Measurements from ENCODE around the gene NHEJ1. TPM values are rescaled to one million over a fixed set of nuclear protein-coding genes. Genes with fewer than 3 reads are reported as not detected.

The NHEJ1 gene
- total and polyA plus RNA-seq, 4 donors: 6.1 to 13.5 (median 9.9) TPM

DNA sequence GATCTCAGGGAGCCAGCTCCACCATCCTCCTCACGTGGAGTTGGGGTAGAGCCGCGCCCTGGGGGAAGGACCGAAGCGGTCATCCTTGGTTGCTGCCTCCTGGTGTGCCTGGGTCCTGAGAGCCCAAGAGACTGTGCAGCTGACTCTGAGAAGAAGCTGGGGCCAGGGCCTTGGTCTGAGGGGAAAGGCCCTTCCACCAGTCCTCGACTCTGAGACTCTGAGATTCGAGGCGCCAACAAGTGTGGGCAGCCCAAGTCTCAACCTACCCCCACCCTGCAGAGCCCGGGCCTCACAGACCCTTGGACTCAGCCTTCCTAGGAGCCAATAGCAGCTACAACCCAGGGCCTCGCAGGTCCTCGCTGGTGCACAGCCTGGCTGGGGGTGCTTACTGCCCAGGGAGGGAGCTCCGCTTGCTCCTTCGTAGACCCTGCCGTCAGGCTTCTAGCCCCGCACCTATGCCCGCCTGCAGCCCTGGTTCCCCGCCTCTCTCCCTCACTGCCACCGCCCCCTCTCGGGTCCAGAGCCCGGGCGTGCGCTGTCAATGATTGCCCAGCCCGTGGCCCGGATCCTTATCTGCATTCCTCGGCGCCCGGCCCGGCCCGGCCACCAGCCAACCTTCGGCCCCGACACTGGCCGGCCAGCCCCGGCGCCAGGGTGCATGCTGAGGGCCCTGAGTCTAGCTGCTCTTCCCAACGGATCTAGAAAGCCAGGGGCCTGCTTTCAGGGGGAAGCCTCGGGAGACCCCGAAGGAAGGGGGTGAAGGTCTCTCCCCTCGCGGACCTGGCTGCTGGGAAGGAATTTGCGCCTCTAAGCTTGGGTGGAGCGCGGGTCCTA, 101.9 kb downstream of the NHEJ1 start (continued):
- TF ChIP-seq, protein P1, sequence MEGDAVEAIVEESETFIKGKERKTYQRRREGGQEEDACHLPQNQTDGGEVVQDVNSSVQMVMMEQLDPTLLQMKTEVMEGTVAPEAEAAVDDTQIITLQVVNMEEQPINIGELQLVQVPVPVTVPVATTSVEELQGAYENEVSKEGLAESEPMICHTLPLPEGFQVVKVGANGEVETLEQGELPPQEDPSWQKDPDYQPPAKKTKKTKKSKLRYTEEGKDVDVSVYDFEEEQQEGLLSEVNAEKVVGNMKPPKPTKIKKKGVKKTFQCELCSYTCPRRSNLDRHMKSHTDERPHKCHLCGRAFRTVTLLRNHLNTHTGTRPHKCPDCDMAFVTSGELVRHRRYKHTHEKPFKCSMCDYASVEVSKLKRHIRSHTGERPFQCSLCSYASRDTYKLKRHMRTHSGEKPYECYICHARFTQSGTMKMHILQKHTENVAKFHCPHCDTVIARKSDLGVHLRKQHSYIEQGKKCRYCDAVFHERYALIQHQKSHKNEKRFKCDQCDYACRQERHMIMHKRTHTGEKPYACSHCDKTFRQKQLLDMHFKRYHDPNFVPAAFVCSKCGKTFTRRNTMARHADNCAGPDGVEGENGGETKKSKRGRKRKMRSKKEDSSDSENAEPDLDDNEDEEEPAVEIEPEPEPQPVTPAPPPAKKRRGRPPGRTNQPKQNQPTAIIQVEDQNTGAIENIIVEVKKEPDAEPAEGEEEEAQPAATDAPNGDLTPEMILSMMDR (IDR thresholded peaks at IDR 0.05; ENCODE audit: low read depth, low read length, missing input control): no peak
- TF ChIP-seq FOXA1 (IDR thresholded peaks at IDR 0.05) (no peak), JUND (IDR thresholded peaks at IDR 0.05) (peak in 1 of 2 donors; percentile 11)

DNA sequence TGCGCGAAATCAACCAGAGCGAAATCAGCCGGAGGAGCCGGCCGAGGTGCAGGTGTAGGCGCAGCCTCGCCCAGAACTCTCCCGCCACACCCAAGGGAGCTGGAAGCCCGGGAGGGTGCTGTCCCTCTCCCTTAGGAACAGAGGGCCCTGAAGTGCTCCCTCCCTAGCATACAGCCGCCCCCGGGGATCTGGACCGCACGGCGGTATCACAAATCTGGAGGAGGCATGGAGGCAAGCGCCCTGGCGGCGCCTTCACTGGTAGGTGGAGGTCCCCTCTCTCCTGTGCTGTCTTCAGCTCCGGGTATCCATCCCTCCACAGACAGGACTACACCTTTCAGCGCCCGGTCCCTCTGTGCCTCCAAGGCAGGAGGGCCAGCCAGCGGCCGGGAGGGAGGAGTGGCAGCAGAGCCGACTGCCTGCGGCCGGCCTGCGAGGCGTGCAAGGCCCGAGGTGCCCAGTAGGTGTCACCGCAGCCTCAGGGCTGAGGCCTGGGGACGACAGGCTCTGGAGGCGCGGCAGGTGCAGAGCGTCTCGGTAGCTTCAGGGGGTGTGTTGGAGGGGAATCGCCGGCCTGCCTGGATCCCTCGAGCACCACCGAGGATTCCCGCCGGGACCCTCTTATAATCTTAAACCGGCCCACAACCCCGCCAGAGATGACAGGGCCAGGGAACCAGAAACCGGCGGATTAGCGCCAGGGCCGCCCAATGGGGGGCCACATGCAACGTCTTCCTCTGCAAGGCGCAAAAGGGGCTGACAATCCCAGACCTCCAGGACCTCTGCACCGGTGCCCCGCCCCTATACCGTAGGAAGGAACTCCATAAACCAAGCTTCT, 102.7 kb downstream of the NHEJ1 start:
- WGBS: 19% methylated on average over 52 of the region's 52 CpGs
- Histone ChIP-seq H3K4me3 (ENCODE audit: low read depth in 1 of 3, low read length in 3 of 3) (peak overlapping the region in 2 of 3 donors; percentile 26 to 30), H3K27ac (ENCODE audit: low read depth in 1 of 2, low read length in 2 of 2) (no peak overlapping the region), H3K36me3 (ENCODE audit: control insufficient read depth in 4 of 4, insufficient read depth in 3 of 4, low read depth in 1 of 4, low read length in 3 of 4) (peaks cover 0 to 6% (median 0%) of the 10 kb centered on the region in 4 donors), H3K9me3 (ENCODE audit: control insufficient read depth in 4 of 4, low read length in 3 of 4) (no peaks in the 10 kb centered on the region), H3K9ac (ENCODE audit: low read depth in 1 of 2, low read length in 2 of 2) (no peak overlapping the region), H3K27me3 (ENCODE audit: control insufficient read depth in 4 of 4, insufficient read depth in 4 of 4, low read length in 3 of 4) (peaks cover 0 to 3% (median 0%) of the 10 kb centered on the region in 4 donors), H3K4me1 (ENCODE audit: control insufficient read depth in 4 of 4, insufficient read depth in 4 of 4, low read length in 3 of 4) (peaks cover 12 to 40% (median 29%) of the 10 kb centered on the region in 4 donors)
- TF ChIP-seq GABPA (IDR thresholded peaks at IDR 0.05 in 1 of 2, conservative IDR thresholded peaks at IDR 0.05 in 1 of 2): no peak
- no peak for TF ChIP-seq TAF1 (conservative IDR thresholded peaks at IDR 0.05)
- TF ChIP-seq, protein P2, sequence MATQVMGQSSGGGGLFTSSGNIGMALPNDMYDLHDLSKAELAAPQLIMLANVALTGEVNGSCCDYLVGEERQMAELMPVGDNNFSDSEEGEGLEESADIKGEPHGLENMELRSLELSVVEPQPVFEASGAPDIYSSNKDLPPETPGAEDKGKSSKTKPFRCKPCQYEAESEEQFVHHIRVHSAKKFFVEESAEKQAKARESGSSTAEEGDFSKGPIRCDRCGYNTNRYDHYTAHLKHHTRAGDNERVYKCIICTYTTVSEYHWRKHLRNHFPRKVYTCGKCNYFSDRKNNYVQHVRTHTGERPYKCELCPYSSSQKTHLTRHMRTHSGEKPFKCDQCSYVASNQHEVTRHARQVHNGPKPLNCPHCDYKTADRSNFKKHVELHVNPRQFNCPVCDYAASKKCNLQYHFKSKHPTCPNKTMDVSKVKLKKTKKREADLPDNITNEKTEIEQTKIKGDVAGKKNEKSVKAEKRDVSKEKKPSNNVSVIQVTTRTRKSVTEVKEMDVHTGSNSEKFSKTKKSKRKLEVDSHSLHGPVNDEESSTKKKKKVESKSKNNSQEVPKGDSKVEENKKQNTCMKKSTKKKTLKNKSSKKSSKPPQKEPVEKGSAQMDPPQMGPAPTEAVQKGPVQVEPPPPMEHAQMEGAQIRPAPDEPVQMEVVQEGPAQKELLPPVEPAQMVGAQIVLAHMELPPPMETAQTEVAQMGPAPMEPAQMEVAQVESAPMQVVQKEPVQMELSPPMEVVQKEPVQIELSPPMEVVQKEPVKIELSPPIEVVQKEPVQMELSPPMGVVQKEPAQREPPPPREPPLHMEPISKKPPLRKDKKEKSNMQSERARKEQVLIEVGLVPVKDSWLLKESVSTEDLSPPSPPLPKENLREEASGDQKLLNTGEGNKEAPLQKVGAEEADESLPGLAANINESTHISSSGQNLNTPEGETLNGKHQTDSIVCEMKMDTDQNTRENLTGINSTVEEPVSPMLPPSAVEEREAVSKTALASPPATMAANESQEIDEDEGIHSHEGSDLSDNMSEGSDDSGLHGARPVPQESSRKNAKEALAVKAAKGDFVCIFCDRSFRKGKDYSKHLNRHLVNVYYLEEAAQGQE (IDR thresholded peaks at IDR 0.05): no peak
- TF ChIP-seq HNF4G (IDR thresholded peaks at IDR 0.05): no peak
- TF ChIP-seq NR2F2 (IDR thresholded peaks at IDR 0.05): no peak
- no peak for TF ChIP-seq SP1 (IDR thresholded peaks at IDR 0.05)
- TF ChIP-seq, protein P1 (IDR thresholded peaks at IDR 0.05; ENCODE audit: low read depth, low read length, missing input control): peak; percentile 98
- no peak for TF ChIP-seq JUND (IDR thresholded peaks at IDR 0.05)
- TF ChIP-seq FOXA1 (IDR thresholded peaks at IDR 0.05): no peak
- TF ChIP-seq, protein P3, sequence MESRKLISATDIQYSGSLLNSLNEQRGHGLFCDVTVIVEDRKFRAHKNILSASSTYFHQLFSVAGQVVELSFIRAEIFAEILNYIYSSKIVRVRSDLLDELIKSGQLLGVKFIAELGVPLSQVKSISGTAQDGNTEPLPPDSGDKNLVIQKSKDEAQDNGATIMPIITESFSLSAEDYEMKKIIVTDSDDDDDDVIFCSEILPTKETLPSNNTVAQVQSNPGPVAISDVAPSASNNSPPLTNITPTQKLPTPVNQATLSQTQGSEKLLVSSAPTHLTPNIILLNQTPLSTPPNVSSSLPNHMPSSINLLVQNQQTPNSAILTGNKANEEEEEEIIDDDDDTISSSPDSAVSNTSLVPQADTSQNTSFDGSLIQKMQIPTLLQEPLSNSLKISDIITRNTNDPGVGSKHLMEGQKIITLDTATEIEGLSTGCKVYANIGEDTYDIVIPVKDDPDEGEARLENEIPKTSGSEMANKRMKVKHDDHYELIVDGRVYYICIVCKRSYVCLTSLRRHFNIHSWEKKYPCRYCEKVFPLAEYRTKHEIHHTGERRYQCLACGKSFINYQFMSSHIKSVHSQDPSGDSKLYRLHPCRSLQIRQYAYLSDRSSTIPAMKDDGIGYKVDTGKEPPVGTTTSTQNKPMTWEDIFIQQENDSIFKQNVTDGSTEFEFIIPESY (IDR thresholded peaks at IDR 0.05): no peak
- TF ChIP-seq YY1 (IDR thresholded peaks at IDR 0.05): no peak
- TF ChIP-seq RAD21 (IDR thresholded peaks at IDR 0.05): peak; percentile 95 to 98
- TF ChIP-seq HNF4A (conservative IDR thresholded peaks at IDR 0.05): no peak
- no peak for TF ChIP-seq RXRA (IDR thresholded peaks at IDR 0.05)
- TF ChIP-seq EGR1 (IDR thresholded peaks at IDR 0.05; ENCODE audit: low read depth in 2 of 2): no peak
- DNase-seq (ENCODE audit: low spot score): peak; percentile 77
